WTC11 (cell line): ENCODE results near the gene NTN1. TPM values are rescaled to one million over a fixed set of nuclear protein-coding genes. Genes with fewer than 3 reads are reported as not detected.
A peak's percentile ranks its signal among the peaks of the same experiment; 100 is the strongest.

Experiments used
- ATAC-seq: fragments of 200-7000 bp; cut with Tn5 transposase; 2 replicates; pipeline ENCODE4 v1.10.0; 2021; ENCODE audit warnings: mild to moderate bottlenecking, moderate library complexity
- CTCF ChIA-PET: fragments of 300-600 bp; sonication (Branson Sonifier 250); formaldehyde crosslinking; loops from one replicate; lab custom pipeline; 2021; ENCODE audit warnings: antibody characterized with exemption; lab: Charles Lee
- POLR2A ChIA-PET: fragments of 350-600 bp; sonication (Branson Sonifier 250); formaldehyde crosslinking; loops from one replicate; lab custom pipeline; 2021; ENCODE audit warnings: antibody characterized with exemption; lab: Charles Lee
- DNase-seq: peaks from one replicate; pipeline ENCODE4 v3.0.0; 2021; ENCODE audit warnings: low spot score
- H3K27ac Mint-ChIP-seq: 2 replicates; pipeline ENCODE4 v1.8.0; 2021; ENCODE audit warnings: mixed read lengths
- H3K27me3 Mint-ChIP-seq: 2 replicates; pipeline ENCODE4 v1.8.0; 2021; ENCODE audit warnings: low read depth, mild to moderate bottlenecking, moderate library complexity, mixed read lengths
- H3K36me3 Mint-ChIP-seq: 2 replicates; pipeline ENCODE4 v1.8.0; 2021; ENCODE audit warnings: mixed read lengths
- H3K4me1 Mint-ChIP-seq: 2 replicates; pipeline ENCODE4 v1.8.0; 2022; ENCODE audit warnings: mixed read lengths
- H3K4me3 Mint-ChIP-seq: 2 replicates; pipeline ENCODE4 v1.8.0; 2021; ENCODE audit warnings: mild to moderate bottlenecking, moderate library complexity, mixed read lengths
- H3K9me3 Mint-ChIP-seq: 2 replicates; pipeline ENCODE4 v1.8.0; 2021; ENCODE audit warnings: mixed read lengths
- CBFB ChIP-seq: sonication (generic); formaldehyde crosslinking; IDR thresholded peaks from 2 replicates; pipeline ENCODE4 v1.8.1; 2022; ENCODE audit warnings: mild to moderate bottlenecking, low read depth, missing genetic modification reagents
- EMX1 ChIP-seq: fragments of 250-450 bp; sonication (Bioruptor Pico); IDR thresholded peaks from 2 replicates; pipeline ENCODE4 v1.8.0; 2021; ENCODE audit warnings: mild to moderate bottlenecking
- HMGA2 ChIP-seq: fragments of 250-450 bp; sonication (Bioruptor Pico); IDR thresholded peaks from 2 replicates; pipeline ENCODE4 v1.4.0; 2021; ENCODE audit warnings: mild to moderate bottlenecking, moderate library complexity
- IRF2 ChIP-seq: sonication (generic); formaldehyde crosslinking; IDR thresholded peaks from 2 replicates; pipeline ENCODE4 v1.8.0; 2022; ENCODE audit warnings: low read depth, missing genetic modification reagents, borderline replicate concordance
- JAZF1 ChIP-seq: fragments of 250-450 bp; sonication (Bioruptor Pico); IDR thresholded peaks from 2 replicates; pipeline ENCODE4 v1.9.0; 2021; ENCODE audit warnings: moderate library complexity, mild to moderate bottlenecking, inconsistent platforms
- JUN ChIP-seq: sonication (generic); formaldehyde crosslinking; IDR thresholded peaks from 2 replicates; pipeline ENCODE4 v1.8.0; 2023; ENCODE audit warnings: mild to moderate bottlenecking, missing genetic modification reagents
- KAT7 ChIP-seq: sonication (generic); formaldehyde crosslinking; IDR thresholded peaks from 2 replicates; pipeline ENCODE4 v1.8.1; 2023; ENCODE audit warnings: missing genetic modification reagents, mild to moderate bottlenecking, borderline replicate concordance
- PRRX2 ChIP-seq: fragments of 250-450 bp; sonication (Bioruptor Pico); IDR thresholded peaks from 2 replicates; pipeline ENCODE4 v1.8.0; 2021; ENCODE audit warnings: mild to moderate bottlenecking
- RELA ChIP-seq: sonication (generic); formaldehyde crosslinking; IDR thresholded peaks from 2 replicates; pipeline ENCODE4 v1.8.1; 2022; ENCODE audit warnings: missing genetic modification reagents, mild to moderate bottlenecking, borderline replicate concordance
- RORB ChIP-seq: fragments of 250-450 bp; sonication (Bioruptor Pico); IDR thresholded peaks from 2 replicates; pipeline ENCODE4 v1.9.0; 2021; ENCODE audit warnings: mild to moderate bottlenecking
- TEAD1 ChIP-seq: sonication (generic); formaldehyde crosslinking; IDR thresholded peaks from 2 replicates; pipeline ENCODE4 v1.8.0; 2022; ENCODE audit warnings: mild to moderate bottlenecking, missing genetic modification reagents
- ZNF121 ChIP-seq: sonication (generic); formaldehyde crosslinking; IDR thresholded peaks from 2 replicates; pipeline ENCODE4 v1.8.0; 2023; ENCODE audit warnings: missing genetic modification reagents
- ZNF219 ChIP-seq: sonication (generic); formaldehyde crosslinking; IDR thresholded peaks from 2 replicates; pipeline ENCODE4 v1.8.0; 2023; ENCODE audit warnings: missing genetic modification reagents, mild to moderate bottlenecking, borderline replicate concordance
- ZNF232 ChIP-seq: sonication (generic); formaldehyde crosslinking; IDR thresholded peaks from 2 replicates; pipeline ENCODE4 v1.8.0; 2022; ENCODE audit warnings: mild to moderate bottlenecking, missing genetic modification reagents
- total RNA-seq: library from RNA; stranded (reverse); gene quantifications from 3 replicates; pipeline ENCODE4 v1.2.3, GENCODE V29; 2021
- TF ChIP-seq, protein P1 (sequence below): fragments of 200-600 bp; IDR thresholded peaks from 2 replicates; pipeline ENCODE4 v1.8.0; 2022; ENCODE audit warnings: antibody characterized with exemption
- TF ChIP-seq, protein P2 (sequence below): sonication (generic); formaldehyde crosslinking; IDR thresholded peaks from 2 replicates; pipeline ENCODE4 v1.8.1; 2022; ENCODE audit warnings: low read depth, mild to moderate bottlenecking, moderate library complexity, missing genetic modification reagents, borderline replicate concordance
- TF ChIP-seq, protein P3 (sequence below): sonication (generic); formaldehyde crosslinking; IDR thresholded peaks from 2 replicates; pipeline ENCODE4 v1.8.1; 2023; ENCODE audit warnings: mild to moderate bottlenecking, missing genetic modification reagents

The NTN1 gene
- total RNA-seq, 1 experiment from 2014 or later, result 5.5 TPM

DNA sequence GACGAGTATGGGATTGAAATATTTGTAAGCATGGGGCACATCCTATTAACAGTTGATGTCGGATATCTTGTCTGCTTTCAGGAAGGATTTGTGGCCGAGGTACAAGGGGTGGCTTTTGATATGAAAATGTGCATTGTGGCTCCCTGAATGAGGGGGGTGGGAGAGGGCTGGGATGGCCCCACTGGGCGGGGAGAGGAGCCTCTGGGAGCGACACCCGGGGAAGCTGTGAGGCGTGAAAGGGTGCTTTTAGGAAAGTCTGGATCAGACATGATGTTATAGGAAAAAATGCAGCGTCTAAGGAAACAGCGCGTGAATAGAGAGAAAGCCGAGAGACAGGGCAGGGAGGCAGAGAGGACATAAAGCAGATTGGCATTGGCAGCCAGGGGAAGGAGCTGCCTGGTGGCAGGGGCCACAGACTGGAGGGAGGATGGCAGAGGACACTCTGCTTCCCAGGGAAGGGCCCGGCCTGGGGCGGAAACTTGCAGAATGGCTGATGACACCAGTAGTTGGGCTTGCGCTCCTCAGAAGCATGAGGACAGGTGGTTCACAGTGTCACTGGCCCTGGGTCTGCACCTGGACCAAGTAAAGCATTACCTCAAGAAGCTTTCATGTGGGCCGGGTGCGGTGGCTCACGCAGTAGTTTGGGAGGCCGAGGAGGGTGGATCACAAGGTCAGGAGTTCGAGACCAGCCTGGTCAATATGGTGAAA is 95.7 kb downstream of the NTN1 start:
- TF ChIP-seq HMGA2 (CRISPR knock-in tag) (no peak), PRRX2 (CRISPR knock-in tag) (no peak), ZNF121 (no peak), RELA (CRISPR knock-in tag) (no peak), IRF2 (no peak), RORB (CRISPR knock-in tag) (no peak), CBFB (CRISPR knock-in tag) (no peak), JAZF1 (no peak), ZNF232 (CRISPR knock-in tag) (no peak), KAT7 (CRISPR knock-in tag) (no peak), TEAD1 (CRISPR knock-in tag) (no peak), JUN (CRISPR knock-in tag) (no peak), EMX1 (no peak)
- TF ChIP-seq, protein P1, sequence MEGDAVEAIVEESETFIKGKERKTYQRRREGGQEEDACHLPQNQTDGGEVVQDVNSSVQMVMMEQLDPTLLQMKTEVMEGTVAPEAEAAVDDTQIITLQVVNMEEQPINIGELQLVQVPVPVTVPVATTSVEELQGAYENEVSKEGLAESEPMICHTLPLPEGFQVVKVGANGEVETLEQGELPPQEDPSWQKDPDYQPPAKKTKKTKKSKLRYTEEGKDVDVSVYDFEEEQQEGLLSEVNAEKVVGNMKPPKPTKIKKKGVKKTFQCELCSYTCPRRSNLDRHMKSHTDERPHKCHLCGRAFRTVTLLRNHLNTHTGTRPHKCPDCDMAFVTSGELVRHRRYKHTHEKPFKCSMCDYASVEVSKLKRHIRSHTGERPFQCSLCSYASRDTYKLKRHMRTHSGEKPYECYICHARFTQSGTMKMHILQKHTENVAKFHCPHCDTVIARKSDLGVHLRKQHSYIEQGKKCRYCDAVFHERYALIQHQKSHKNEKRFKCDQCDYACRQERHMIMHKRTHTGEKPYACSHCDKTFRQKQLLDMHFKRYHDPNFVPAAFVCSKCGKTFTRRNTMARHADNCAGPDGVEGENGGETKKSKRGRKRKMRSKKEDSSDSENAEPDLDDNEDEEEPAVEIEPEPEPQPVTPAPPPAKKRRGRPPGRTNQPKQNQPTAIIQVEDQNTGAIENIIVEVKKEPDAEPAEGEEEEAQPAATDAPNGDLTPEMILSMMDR, result no peak
- TF ChIP-seq, protein P2, sequence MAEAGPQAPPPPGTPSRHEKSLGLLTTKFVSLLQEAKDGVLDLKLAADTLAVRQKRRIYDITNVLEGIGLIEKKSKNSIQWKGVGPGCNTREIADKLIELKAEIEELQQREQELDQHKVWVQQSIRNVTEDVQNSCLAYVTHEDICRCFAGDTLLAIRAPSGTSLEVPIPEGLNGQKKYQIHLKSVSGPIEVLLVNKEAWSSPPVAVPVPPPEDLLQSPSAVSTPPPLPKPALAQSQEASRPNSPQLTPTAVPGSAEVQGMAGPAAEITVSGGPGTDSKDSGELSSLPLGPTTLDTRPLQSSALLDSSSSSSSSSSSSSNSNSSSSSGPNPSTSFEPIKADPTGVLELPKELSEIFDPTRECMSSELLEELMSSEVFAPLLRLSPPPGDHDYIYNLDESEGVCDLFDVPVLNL (CRISPR knock-in tag), result no peak
- TF ChIP-seq, protein P3, sequence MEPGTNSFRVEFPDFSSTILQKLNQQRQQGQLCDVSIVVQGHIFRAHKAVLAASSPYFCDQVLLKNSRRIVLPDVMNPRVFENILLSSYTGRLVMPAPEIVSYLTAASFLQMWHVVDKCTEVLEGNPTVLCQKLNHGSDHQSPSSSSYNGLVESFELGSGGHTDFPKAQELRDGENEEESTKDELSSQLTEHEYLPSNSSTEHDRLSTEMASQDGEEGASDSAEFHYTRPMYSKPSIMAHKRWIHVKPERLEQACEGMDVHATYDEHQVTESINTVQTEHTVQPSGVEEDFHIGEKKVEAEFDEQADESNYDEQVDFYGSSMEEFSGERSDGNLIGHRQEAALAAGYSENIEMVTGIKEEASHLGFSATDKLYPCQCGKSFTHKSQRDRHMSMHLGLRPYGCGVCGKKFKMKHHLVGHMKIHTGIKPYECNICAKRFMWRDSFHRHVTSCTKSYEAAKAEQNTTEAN, result no peak
- ChIA-PET POLR2A (interaction anchor here (1.1 kb wide), 1 partner anchor 194 kb away, joined by 8 read pairs; no protein-coding TSS in a partner anchor), CTCF (interaction anchor here (0.5 to 4.2 kb wide), 7 partner anchors 8 to 119 kb away, joined by 3 to 15 read pairs (median 4); no protein-coding TSS in a partner anchor)
- Mint-ChIP-seq H3K36me3 (no peaks in the 10 kb centered on the region), H3K27ac (no peak overlapping the region), H3K27me3 (peaks cover 19% of the 10 kb centered on the region), H3K4me1 (peaks cover 29% of the 10 kb centered on the region), H3K9me3 (peaks cover 4% of the 10 kb centered on the region; the same call in 1 of the 2 replicates), H3K4me3 (no peak overlapping the region)
- ATAC-seq (no peak), DNase-seq (no peak)

DNA sequence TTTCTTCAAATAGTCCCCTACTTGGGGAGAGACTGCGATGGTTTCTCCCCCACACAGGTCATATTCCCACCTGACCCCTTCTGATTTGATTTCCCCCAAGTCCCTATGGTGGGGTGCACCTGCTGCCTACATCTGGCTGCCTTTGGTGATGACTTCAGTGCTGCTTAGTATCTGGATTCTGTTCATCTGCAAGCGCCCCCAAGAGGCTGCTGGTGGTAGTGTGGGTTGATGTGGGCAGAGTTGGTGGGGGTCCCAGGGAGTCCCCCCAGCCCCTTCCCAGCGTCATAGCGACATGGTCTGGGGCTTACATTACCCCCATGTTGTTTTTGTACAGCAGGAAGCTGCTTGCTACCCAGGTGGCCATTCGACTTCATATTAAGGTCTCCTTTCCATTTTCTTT is 99.2 kb downstream of the NTN1 start:
- peaks cover 26% of the 10 kb centered on the region for H3K4me1 Mint-ChIP-seq
- no peak for TF ChIP-seq ZNF219
- TF ChIP-seq, protein P1, result peak; percentile 69
- DNase-seq (peak; percentile 85), ATAC-seq (peak; percentile 73)
- H3K27me3 Mint-ChIP-seq, result peaks cover 12% of the 10 kb centered on the region
- no peak overlapping the region for H3K4me3 Mint-ChIP-seq
- CTCF ChIA-PET, result interaction anchor here (0.7 to 2.6 kb wide), 8 partner anchors 11 to 155 kb away, joined by 3 to 12 read pairs (median 3); partner anchors contain the start of gene PIK3R5
- no peak overlapping the region for H3K27ac Mint-ChIP-seq
- no peaks in the 10 kb centered on the region for H3K36me3 Mint-ChIP-seq
- POLR2A ChIA-PET, result no interaction called here
- peaks cover 4% of the 10 kb centered on the region; the same call in 1 of the 2 replicates for H3K9me3 Mint-ChIP-seq
